Fibroblast of mammary gland (primary cell): Measurements from ENCODE around the gene CYFIP2.
"Not testable (repeated sequence)": the region's sequence is repeated elsewhere in the genome, so short reads cannot be mapped to it uniquely, and the experiment has no call there.

ENCODE experiments used
- DNase-seq: peaks from one replicate; pipeline ENCODE4 v3.0.0-alpha.2; 2010; ENCODE audit warnings: low read depth
- H3K4me3 ChIP-seq: 2 replicates; pipeline ENCODE4 v1.5.1; 2011; ENCODE audit warnings: low read depth, mild to moderate bottlenecking, low read length, moderate library complexity; ENCODE audit not compliant: control insufficient read depth
- CTCF ChIP-seq: conservative IDR thresholded peaks from 2 replicates; pipeline ENCODE4 v1.5.1; 2011; ENCODE audit warnings: low read depth, low read length, inconsistent platforms; ENCODE audit not compliant: control insufficient read depth, insufficient read depth

The CYFIP2 gene

GRCh38 chr5:157389103-157389502, 123.2 kb downstream of the CYFIP2 start:
- no peak overlapping the region for H3K4me3 ChIP-seq
- DNase-seq = no peak
- TF ChIP-seq CTCF = no peak

GRCh38 chr5:157390133-157390532, 124.2 kb downstream of the CYFIP2 start:
- DNase-seq = no peak
- no peak for TF ChIP-seq CTCF
- no peak overlapping the region for H3K4me3 ChIP-seq

GRCh38 chr5:157390551-157391297, 124.8 kb downstream of the CYFIP2 start:
- no peak overlapping the region for H3K4me3 ChIP-seq
- no peak for TF ChIP-seq CTCF
- peak; percentile 94 for DNase-seq

GRCh38 chr5:157398305-157398704, 132.4 kb downstream of the CYFIP2 start:
- H3K4me3 ChIP-seq = no peak overlapping the region
- no peak for TF ChIP-seq CTCF
- no peak for DNase-seq

GRCh38 chr5:157400741-157401495, 135.0 kb downstream of the CYFIP2 start:
- no peak for DNase-seq
- no peak overlapping the region for H3K4me3 ChIP-seq
- no peak for TF ChIP-seq CTCF

- no peak for TF ChIP-seq CTCF
- no peak for DNase-seq
Measured at GRCh38 chr5:157415838-157416237, 149.9 kb downstream of the CYFIP2 start.

GRCh38 chr5:157419521-157419920, 153.6 kb downstream of the CYFIP2 start:
- H3K4me3 ChIP-seq, DNase-seq: not testable (repeated sequence)

More at GRCh38 chr5:157415838-157416237, 149.9 kb downstream of the CYFIP2 start:
- no peak overlapping the region for H3K4me3 ChIP-seq

- H3K4me3 ChIP-seq = not testable (repeated sequence)
Measured at GRCh38 chr5:157429920-157430319, 164.0 kb downstream of the CYFIP2 start.

More at GRCh38 chr5:157429920-157430319, 164.0 kb downstream of the CYFIP2 start:
- not testable (repeated sequence) for DNase-seq
